Measurements from ENCODE around the gene PDE7B. TPM values are rescaled to one million over a fixed set of nuclear protein-coding genes. Genes with fewer than 3 reads are reported as not detected.
A peak's percentile ranks its signal among the peaks of the same experiment; 100 is the strongest.

Gene PDE7B
- total RNA-seq, 4 donors from 2014 or later = 3.4 to 15.4 (median 9.3) TPM

DNA sequence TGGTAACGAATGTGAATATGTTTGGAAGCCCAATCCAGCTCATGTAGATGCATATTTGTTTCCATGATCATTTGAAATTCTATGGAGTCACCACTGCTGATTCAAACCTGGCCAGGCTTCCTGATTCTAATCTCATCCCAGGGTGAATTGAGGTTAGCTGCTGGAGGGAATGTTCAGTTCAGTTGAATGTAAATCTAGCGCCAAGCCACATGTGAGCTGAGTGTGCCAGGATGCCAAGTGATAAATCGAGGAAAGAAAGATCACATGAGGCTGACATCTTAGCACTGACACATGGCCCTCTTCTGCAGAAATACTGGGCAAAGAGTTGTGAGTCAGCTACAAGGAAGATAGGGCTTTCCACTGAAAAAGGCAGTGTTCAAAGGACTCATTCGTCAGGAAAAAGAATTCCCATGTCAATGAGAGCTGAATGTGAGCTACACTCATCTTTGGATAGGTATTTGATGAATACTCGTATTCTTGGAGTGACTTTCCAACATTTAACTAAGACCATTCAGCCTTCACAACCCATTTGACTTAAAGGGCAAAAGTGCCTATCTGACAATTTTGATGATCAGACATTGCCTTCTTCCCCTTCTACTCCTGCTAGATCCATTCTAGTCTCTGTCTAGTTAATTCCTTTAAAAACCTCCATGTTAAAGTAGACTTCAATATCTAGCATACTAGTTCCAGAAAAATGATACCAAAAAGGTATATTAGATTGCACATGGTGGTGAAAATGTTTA, 226.5 kb downstream of the PDE7B start:
- peak in 1 of 2 donors; percentile 28 for TF ChIP-seq POLR2AphosphoS5 (IDR thresholded peaks at IDR 0.05)
- no peak for TF ChIP-seq EP300 (IDR thresholded peaks at IDR 0.05)
- no peak for TF ChIP-seq POLR2A (IDR thresholded peaks at IDR 0.05; ENCODE audit: low read depth)
- TF ChIP-seq CTCF (IDR thresholded peaks at IDR 0.05) = no peak
- DNase-seq (ENCODE audit: extremely low spot score) = no peak
- no peaks in the 10 kb centered on the region for H3K9me3 ChIP-seq
- intact Hi-C loops (cut with DNase I) = no loop called here
- H3K4me3 ChIP-seq = no peak overlapping the region
- H3K36me3 ChIP-seq = no peaks in the 10 kb centered on the region
- 46% methylated on average over 5 of the region's 5 CpGs for WGBS
- no peaks in the 10 kb centered on the region for H3K27me3 ChIP-seq
- peak overlapping the region in 1 of 4 donors; percentile 1 for H3K27ac ChIP-seq (replicated peaks in 1 of 4)
- peaks cover 13 to 21% (median 17%) of the 10 kb centered on the region in 4 donors for H3K4me1 ChIP-seq

DNA sequence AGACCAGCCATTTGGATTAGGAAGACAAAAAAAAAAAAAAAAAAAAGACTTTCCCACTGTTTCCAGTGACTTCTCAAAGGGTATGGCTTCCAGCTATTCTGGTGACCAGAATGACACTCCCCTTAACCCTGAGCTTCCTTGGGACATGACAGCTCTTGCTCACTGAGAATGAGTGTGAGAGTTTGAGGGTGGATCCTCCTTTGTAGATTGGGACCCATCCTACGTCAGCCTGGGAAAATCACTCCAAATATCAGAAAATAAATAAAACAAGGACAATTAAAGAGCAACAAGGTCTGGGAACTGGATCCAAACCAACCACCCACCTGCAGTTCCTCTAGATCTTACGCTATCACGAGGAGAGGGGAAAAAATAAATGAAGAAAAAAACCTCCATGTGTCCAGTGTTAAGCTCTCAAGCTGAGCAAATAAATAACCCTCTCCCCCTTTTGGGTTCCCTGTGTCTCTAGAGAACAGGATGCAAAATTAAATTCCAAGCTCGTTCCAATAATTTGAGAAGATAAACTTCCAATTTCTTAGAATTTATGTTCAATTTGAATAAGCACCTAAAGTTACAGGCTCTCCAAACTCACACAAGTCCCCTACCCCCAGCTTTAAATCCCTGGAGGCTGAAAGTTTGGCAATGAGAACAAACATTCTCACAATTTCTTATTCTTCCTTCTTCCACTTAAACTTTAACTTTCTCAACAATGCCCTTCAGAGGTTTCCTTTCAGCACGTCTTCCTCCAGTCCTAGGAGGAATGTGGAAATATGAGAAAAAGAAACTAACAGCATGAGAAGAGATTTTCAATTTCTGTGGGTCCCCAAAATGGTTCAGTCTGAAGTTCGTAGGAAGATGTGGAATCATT, 228.4 kb downstream of the PDE7B start:
- no peaks in the 10 kb centered on the region for H3K27me3 ChIP-seq
- DNase-seq (ENCODE audit: extremely low spot score) = no peak
- no peak overlapping the region for H3K27ac ChIP-seq (replicated peaks in 1 of 4)
- WGBS = 72% methylated on average over 6 of the region's 6 CpGs
- intact Hi-C loops (cut with DNase I) = no loop called here
- peaks cover 13 to 27% (median 17%) of the 10 kb centered on the region in 4 donors for H3K4me1 ChIP-seq
- TF ChIP-seq POLR2AphosphoS5 (IDR thresholded peaks at IDR 0.05) (no peak), EP300 (IDR thresholded peaks at IDR 0.05) (no peak), CTCF (IDR thresholded peaks at IDR 0.05) (no peak), POLR2A (IDR thresholded peaks at IDR 0.05; ENCODE audit: low read depth) (no peak)
- no peaks in the 10 kb centered on the region for H3K36me3 ChIP-seq
- H3K9me3 ChIP-seq = no peaks in the 10 kb centered on the region
- no peak overlapping the region for H3K4me3 ChIP-seq

GRCh38 chr6:136083540-136083939, 232.0 kb downstream of the PDE7B start:
- DNase-seq (ENCODE audit: extremely low spot score) = no peak
- no peaks in the 10 kb centered on the region for H3K9me3 ChIP-seq
- no peak overlapping the region for H3K4me3 ChIP-seq
- no peak overlapping the region for H3K27ac ChIP-seq (replicated peaks in 1 of 4)
- H3K27me3 ChIP-seq = no peaks in the 10 kb centered on the region
- H3K36me3 ChIP-seq = no peaks in the 10 kb centered on the region
- peaks cover 0 to 6% (median 3%) of the 10 kb centered on the region in 4 donors for H3K4me1 ChIP-seq
- TF ChIP-seq POLR2AphosphoS5 (IDR thresholded peaks at IDR 0.05) = no peak
- no peak for TF ChIP-seq EP300 (IDR thresholded peaks at IDR 0.05)
- no peak for TF ChIP-seq POLR2A (IDR thresholded peaks at IDR 0.05; ENCODE audit: low read depth)
- TF ChIP-seq CTCF (IDR thresholded peaks at IDR 0.05) = no peak
- intact Hi-C loops (cut with DNase I) = no loop called here

DNA sequence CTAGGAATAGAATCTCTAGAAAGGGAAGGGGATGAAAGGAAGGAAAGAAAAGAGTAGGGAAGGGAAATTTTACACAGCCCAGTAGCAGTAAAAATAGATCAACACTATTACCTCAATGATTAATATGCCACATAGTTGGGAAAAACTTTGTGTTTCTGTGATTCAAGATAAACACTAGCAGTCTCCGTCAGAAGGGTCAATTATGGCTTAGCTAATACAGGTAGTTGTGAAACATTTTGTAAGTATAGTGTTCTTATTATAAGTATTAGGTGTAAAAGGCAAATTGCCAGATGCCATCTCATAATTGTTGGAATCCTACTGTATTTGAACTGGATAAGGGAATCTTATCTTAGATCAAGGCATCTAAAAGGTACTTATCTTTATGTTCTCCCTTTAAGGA, 232.9 kb downstream of the PDE7B start:
- no peak for DNase-seq (ENCODE audit: extremely low spot score)
- Histone ChIP-seq H3K9me3 (no peaks in the 10 kb centered on the region), H3K27ac (replicated peaks in 1 of 4) (no peak overlapping the region), H3K4me3 (no peak overlapping the region), H3K4me1 (peaks cover 0 to 6% (median 0%) of the 10 kb centered on the region in 4 donors), H3K27me3 (no peaks in the 10 kb centered on the region), H3K36me3 (no peaks in the 10 kb centered on the region)
- intact Hi-C loops (cut with DNase I) = no loop called here
- no peak for TF ChIP-seq CTCF (IDR thresholded peaks at IDR 0.05)
- no peak for TF ChIP-seq POLR2AphosphoS5 (IDR thresholded peaks at IDR 0.05)
- no peak for TF ChIP-seq POLR2A (IDR thresholded peaks at IDR 0.05; ENCODE audit: low read depth)
- WGBS = 90% methylated on average over 1 of the region's 1 CpG
